ENCODE data around the gene RBM10.

The RBM10 gene

GRCh38 chrX:47216393-47216925 lies 71.4 kb downstream of the RBM10 start:
- no peak for FAIRE-seq
- DNase-seq (ENCODE audit: insufficient read length, low spot score), result no peak

GRCh38 chrX:47217121-47217851 lies 72.3 kb downstream of the RBM10 start:
- no peak for FAIRE-seq

GRCh38 chrX:47217852-47218279 lies 72.8 kb downstream of the RBM10 start:
- DNase-seq (ENCODE audit: insufficient read length, low spot score) (peak; percentile 74), FAIRE-seq (peak; percentile 40)

More at GRCh38 chrX:47217121-47217851, 72.3 kb downstream of the RBM10 start:
- DNase-seq (ENCODE audit: insufficient read length, low spot score), result no peak

GRCh38 chrX:47218280-47218919 lies 73.4 kb downstream of the RBM10 start, which contains the start of gene CDK16:
Gene CDK16, plus strand, starts transcription at chrX:47218681. Its CDS starts 4,877 bp downstream, at chrX:47223558.
- FAIRE-seq, result no peak
- DNase-seq (ENCODE audit: insufficient read length, low spot score), result peak; percentile 69

- FAIRE-seq, result no peak
- DNase-seq (ENCODE audit: insufficient read length, low spot score), result peak; percentile 10
Observed at GRCh38 chrX:47218920-47219815, 74.1 kb downstream of the RBM10 start.

GRCh38 chrX:47221756-47222155 lies 76.7 kb downstream of the RBM10 start:
- FAIRE-seq, result no peak
- no peak for DNase-seq (ENCODE audit: insufficient read length, low spot score)

GRCh38 chrX:47222751-47223350 lies 77.8 kb downstream of the RBM10 start:
- FAIRE-seq (no peak), DNase-seq (ENCODE audit: insufficient read length, low spot score) (no peak)

- no peak for FAIRE-seq
- no peak for DNase-seq (ENCODE audit: insufficient read length, low spot score)
Observed at GRCh38 chrX:47223476-47224250, 78.6 kb downstream of the RBM10 start.

- no peak for DNase-seq (ENCODE audit: insufficient read length, low spot score)
- no peak for FAIRE-seq
Observed at GRCh38 chrX:47224266-47224895, 79.4 kb downstream of the RBM10 start.

GRCh38 chrX:47224896-47225290 lies 79.9 kb downstream of the RBM10 start:
- DNase-seq (ENCODE audit: insufficient read length, low spot score) (no peak), FAIRE-seq (no peak)

- FAIRE-seq (no peak), DNase-seq (ENCODE audit: insufficient read length, low spot score) (no peak)
Observed at GRCh38 chrX:47226071-47226470, 81.0 kb downstream of the RBM10 start.

- DNase-seq (ENCODE audit: insufficient read length, low spot score) (no peak), FAIRE-seq (no peak)
Observed at GRCh38 chrX:47226531-47227333, 81.7 kb downstream of the RBM10 start.

GRCh38 chrX:47227334-47227583 lies 82.2 kb downstream of the RBM10 start:
- no peak for FAIRE-seq
- no peak for DNase-seq (ENCODE audit: insufficient read length, low spot score)

- no peak for FAIRE-seq
Observed at GRCh38 chrX:47228550-47229270, 83.7 kb downstream of the RBM10 start.

GRCh38 chrX:47229427-47229826 lies 84.4 kb downstream of the RBM10 start:
- DNase-seq (ENCODE audit: insufficient read length, low spot score), result no peak
- FAIRE-seq, result no peak

More at GRCh38 chrX:47228550-47229270, 83.7 kb downstream of the RBM10 start:
- DNase-seq (ENCODE audit: insufficient read length, low spot score), result no peak

GRCh38 chrX:47230136-47230868 lies 85.3 kb downstream of the RBM10 start:
- no peak for DNase-seq (ENCODE audit: insufficient read length, low spot score)

GRCh38 chrX:47231167-47231566 lies 86.1 kb downstream of the RBM10 start:
- DNase-seq (ENCODE audit: insufficient read length, low spot score) (no peak), FAIRE-seq (no peak)

More at GRCh38 chrX:47230136-47230868, 85.3 kb downstream of the RBM10 start:
- FAIRE-seq, result no peak
